ENCODE measurements around the gene NGB.

- TF ChIP-seq, protein P1, sequence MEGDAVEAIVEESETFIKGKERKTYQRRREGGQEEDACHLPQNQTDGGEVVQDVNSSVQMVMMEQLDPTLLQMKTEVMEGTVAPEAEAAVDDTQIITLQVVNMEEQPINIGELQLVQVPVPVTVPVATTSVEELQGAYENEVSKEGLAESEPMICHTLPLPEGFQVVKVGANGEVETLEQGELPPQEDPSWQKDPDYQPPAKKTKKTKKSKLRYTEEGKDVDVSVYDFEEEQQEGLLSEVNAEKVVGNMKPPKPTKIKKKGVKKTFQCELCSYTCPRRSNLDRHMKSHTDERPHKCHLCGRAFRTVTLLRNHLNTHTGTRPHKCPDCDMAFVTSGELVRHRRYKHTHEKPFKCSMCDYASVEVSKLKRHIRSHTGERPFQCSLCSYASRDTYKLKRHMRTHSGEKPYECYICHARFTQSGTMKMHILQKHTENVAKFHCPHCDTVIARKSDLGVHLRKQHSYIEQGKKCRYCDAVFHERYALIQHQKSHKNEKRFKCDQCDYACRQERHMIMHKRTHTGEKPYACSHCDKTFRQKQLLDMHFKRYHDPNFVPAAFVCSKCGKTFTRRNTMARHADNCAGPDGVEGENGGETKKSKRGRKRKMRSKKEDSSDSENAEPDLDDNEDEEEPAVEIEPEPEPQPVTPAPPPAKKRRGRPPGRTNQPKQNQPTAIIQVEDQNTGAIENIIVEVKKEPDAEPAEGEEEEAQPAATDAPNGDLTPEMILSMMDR (IDR thresholded peaks at IDR 0.05), result no peak
- no peak for TF ChIP-seq POLR2A (IDR thresholded peaks at IDR 0.05)
These were observed 32.6 kb upstream of the NGB start for GRCh38 chr14:77303417-77304156.

All from sigmoid colon (tissue), 3 donors.